HUDEP-2 (cell line): ENCODE results near the gene MYOD1.
A peak's percentile ranks its signal among the peaks of the same experiment; 100 is the strongest.

Source experiments
- DNase-seq, 76 experiments: peaks; one replicate each; lab custom pipeline; 2025; ENCODE audit not compliant: unreplicated experiment in 76 of 76; lab: John Stamatoyannopoulos, UW

Gene MYOD1

GRCh38 chr11:17748044-17748443 lies 28.7 kb downstream of the MYOD1 start:
- no peak for DNase-seq

- no peak for DNase-seq
Measured at GRCh38 chr11:17748761-17749721, 29.7 kb downstream of the MYOD1 start.

- DNase-seq = no peak
Measured at GRCh38 chr11:17750013-17750800, 30.8 kb downstream of the MYOD1 start.

- no peak for DNase-seq
Measured at GRCh38 chr11:17750801-17751165, 31.4 kb downstream of the MYOD1 start.

GRCh38 chr11:17751558-17751957 lies 32.2 kb downstream of the MYOD1 start:
- DNase-seq = no peak

- no peak for DNase-seq
Measured at GRCh38 chr11:17752144-17752543, 32.8 kb downstream of the MYOD1 start.

- no peak for DNase-seq
Measured at GRCh38 chr11:17753153-17753552, 33.8 kb downstream of the MYOD1 start.

- DNase-seq = no peak
Measured at GRCh38 chr11:17753641-17754040, 34.3 kb downstream of the MYOD1 start.

- no peak for DNase-seq
Measured at GRCh38 chr11:17755891-17756290, 36.5 kb downstream of the MYOD1 start.

- peak in 51 of 76 experiments; percentile 2 to 63 (median 21) for DNase-seq
Measured at GRCh38 chr11:17760102-17761029, 41.0 kb downstream of the MYOD1 start.

GRCh38 chr11:17762309-17762974 lies 43.1 kb downstream of the MYOD1 start:
- peak in 5 of 76 experiments; percentile 7 to 22 (median 12) for DNase-seq

GRCh38 chr11:17763244-17763643 lies 43.9 kb downstream of the MYOD1 start:
- DNase-seq = no peak

GRCh38 chr11:17763703-17764102 lies 44.3 kb downstream of the MYOD1 start:
- DNase-seq = no peak

- DNase-seq = no peak
Measured at GRCh38 chr11:17764446-17765218, 45.3 kb downstream of the MYOD1 start.

- no peak for DNase-seq
Measured at GRCh38 chr11:17765356-17766072, 46.1 kb downstream of the MYOD1 start.

- DNase-seq = no peak
Measured at GRCh38 chr11:17766073-17766359, 46.6 kb downstream of the MYOD1 start.

- DNase-seq = peak in 5 of 76 experiments; percentile 4 to 26 (median 8)
Measured at GRCh38 chr11:17766590-17766989, 47.2 kb downstream of the MYOD1 start.

GRCh38 chr11:17767301-17767885 lies 48.0 kb downstream of the MYOD1 start:
- no peak for DNase-seq
